C1 segment of cervical spinal cord (tissue), 14 donors: ENCODE results near the gene HS2ST1.

Experiments
- DNase-seq, 14 donors: peaks; one replicate each; lab custom pipeline; 2025; lab: John Stamatoyannopoulos, UW

Gene HS2ST1

GRCh38 chr1:87108814-87109411 is 194.5 kb downstream of the HS2ST1 start:
- DNase-seq = no peak

DNA sequence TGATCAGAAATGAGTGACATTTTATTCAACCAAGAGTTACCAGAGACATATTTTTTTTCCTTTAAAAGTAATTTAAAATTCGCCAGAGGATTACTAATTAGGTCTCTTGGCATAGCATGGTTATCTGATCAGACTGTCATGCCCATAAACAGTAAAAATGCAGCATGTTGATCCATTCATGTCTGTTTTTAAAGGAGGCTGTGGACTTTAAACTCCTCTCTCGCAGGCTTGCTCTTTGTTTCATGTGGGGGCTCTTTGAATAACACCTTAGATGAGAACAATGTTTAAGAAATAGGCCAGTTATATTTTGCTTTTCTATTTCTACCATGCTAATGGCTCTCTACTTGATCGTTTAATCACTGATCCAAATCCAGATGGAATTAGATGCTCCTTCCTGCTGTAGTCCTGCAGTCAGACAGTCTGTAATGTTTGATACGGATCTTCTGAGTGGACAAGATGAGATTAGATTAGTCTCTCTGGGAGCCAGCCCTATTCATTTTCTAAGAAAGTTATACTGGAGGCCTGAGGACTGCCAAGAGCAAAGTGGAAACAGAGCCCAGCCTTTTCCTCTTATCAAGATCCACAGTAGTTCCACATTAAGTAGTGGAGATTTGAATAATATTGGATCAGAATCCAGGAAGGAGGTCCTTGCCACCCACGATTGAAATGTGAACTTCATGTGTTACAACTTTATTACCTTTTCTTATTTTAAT is 197.4 kb downstream of the HS2ST1 start:
- no peak for DNase-seq

GRCh38 chr1:87113313-87113712 is 198.9 kb downstream of the HS2ST1 start:
- no peak for DNase-seq

DNA sequence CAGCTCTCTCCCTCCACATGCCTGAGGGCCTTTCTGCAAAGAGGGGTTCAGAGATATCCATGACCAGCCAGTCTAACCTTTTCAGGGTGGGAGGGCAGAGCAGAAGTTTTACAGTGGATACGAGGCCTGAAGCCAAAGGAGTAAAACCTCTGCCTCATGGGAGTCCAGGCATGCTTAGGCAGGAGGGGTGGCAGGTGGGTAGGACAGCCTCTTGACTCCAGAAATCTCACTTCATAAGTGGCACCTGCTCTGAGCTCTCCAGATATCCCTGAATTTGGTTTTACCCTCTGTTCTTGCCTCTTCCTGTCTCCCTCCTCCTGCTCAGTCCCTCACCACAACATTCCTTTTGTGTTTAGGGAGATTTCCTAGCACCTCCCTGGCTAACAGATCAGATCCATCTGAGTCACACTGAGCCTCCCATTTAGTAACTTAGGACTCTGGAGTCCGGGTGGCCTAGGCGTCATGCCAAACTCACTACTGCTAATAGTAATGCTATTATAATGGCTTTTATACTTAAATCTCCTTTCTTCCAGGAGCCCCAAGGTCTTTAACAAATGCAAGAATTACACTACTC is 201.0 kb downstream of the HS2ST1 start:
- DNase-seq = peak in 1 of 14 donors; percentile 14

DNA sequence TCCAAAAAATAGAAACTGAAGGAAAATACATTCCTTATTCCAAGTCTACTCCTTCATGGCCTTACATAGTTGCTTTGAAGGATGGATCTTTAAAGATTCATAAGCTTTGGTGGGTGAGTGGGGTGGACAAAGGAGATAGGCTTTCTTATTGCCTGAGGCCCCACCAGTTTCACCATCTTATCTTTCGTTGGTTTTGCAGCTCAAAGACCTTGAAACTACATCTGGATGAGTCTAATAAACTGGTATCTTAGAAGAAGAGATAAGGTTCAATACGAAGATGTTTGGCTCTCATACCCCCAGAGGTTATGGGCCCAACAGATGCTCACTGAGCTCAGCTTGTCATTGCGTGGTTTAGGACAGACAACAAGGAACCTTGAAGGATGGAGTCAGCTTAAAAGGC is 201.5 kb downstream of the HS2ST1 start:
- DNase-seq = no peak

DNA sequence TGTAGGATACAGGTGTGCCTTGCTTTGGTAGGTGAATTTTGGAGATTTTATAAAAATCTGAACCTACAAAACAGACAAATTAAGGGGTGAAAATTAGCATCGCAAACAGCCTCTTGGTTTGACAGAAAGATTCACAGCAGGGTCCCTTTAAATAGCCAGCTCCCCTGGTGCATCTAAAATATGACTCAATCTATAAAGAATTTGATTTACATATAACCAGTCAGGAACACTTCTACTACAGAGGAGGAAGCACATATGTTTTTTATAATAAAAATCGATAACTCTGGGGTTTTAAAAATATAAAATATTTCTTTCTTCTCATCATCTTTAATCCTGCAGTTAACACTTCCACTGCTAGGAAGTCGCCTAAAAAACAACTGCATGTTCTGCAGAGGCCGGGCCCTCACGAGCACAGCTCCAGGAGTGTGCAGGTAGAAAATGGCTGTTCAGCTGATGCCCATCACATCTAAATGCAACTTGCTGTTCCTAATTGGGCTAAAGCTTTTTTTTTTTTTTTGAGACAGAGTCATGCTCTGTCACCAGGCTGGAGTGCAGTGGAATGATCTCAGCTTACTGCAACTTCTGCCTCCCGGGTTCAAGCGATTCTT is 203.4 kb downstream of the HS2ST1 start:
- DNase-seq = no peak

DNA sequence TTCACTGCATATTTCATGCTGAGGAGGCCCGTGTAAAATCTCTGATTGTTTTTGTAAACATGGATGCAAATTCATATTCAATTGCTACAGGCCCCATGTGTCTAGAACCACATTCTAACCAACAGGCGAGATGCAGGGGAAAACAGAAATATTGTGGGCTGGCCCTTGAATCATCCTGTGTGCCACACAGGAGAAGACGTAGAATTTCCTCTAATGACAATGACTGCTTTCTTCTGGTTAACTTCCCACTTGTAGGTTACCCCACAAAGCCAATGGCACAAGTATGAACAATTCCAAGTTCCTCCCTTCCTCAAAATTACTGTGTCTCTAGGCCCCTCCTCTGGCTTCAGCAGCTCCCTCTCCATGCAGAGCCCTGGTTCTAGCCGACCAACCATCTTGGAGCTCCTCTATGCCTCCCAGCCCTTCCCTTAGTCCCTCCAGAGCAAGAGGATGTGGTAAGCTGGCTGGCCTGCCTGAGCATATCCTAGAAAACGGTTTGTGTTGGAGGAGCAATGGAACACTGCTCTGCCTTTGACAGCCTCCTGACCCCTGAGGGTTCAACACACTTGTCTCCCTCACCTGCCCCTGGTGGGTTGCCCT is 205.2 kb downstream of the HS2ST1 start:
- DNase-seq = no peak

GRCh38 chr1:87120779-87121178 is 206.3 kb downstream of the HS2ST1 start:
- no peak for DNase-seq

GRCh38 chr1:87121711-87122163 is 207.3 kb downstream of the HS2ST1 start:
- no peak for DNase-seq

DNA sequence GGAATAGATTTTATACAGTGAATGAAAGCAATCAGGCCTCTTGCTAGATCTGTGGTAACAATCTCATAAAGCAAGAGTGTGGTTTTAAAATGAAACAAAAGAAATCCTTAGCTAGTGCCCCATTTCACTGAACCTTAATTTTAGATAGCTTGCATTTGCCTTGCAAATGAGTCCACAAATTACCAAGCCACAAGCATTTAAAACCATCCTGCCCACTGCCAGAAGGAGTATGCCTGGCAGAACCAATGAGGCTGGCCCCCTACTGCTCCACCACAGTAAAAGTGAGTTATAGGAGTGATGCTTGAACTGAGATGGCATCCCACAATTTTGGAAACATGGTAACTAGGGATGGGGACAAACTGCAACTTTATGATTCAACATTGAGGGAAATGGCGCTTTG is 207.8 kb downstream of the HS2ST1 start:
- no peak for DNase-seq

DNA sequence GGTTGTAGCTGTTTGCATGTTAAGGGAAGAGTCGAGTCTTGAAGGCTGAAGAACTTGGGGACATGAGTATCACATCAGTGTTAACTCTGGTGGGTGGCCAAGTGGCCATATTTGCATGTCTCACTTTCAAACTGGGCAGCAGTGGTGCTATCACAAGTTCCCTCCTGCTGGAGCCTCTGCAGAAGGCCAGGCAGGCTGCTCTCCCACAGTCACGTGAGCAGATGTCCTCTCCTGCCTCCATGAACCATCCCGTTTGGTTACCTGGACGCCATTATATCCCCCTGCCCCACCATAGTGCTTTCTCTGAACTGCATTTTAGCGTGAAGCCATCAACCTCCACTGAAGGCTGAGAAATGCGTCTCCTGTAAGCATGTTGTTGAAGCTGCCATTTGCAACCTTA is 209.2 kb downstream of the HS2ST1 start:
- DNase-seq = no peak

- no peak for DNase-seq
Observed at GRCh38 chr1:87126886-87127505, 212.6 kb downstream of the HS2ST1 start.

GRCh38 chr1:87127581-87127980 is 213.1 kb downstream of the HS2ST1 start:
- no peak for DNase-seq

GRCh38 chr1:87129038-87129437 is 214.6 kb downstream of the HS2ST1 start:
- no peak for DNase-seq

GRCh38 chr1:87129606-87130005 is 215.2 kb downstream of the HS2ST1 start:
- no peak for DNase-seq

GRCh38 chr1:87130438-87130837 is 216.0 kb downstream of the HS2ST1 start:
- no peak for DNase-seq

GRCh38 chr1:87131809-87132283 is 217.4 kb downstream of the HS2ST1 start:
- peak in 13 of 14 donors; percentile 27 to 85 (median 72) for DNase-seq

GRCh38 chr1:87132284-87132870 is 217.9 kb downstream of the HS2ST1 start:
- peak in 3 of 14 donors; percentile 44 to 48 (median 47) for DNase-seq

GRCh38 chr1:87134061-87134460 is 219.6 kb downstream of the HS2ST1 start:
- peak in 10 of 14 donors; percentile 16 to 79 (median 50) for DNase-seq

- DNase-seq = peak in 11 of 14 donors; percentile 6 to 79 (median 31)
Observed at GRCh38 chr1:87134625-87135328, 220.3 kb downstream of the HS2ST1 start.
